WI38 (cell line): ENCODE data around the gene TCF21.
A peak's percentile ranks its signal among the peaks of the same experiment; 100 is the strongest.

Source experiments
- H3K4me3 ChIP-seq: 2 replicates; pipeline ENCODE4 v1.5.1; 2011; ENCODE audit warnings: low read depth, mild to moderate bottlenecking, control low read depth, low read length
- TF ChIP-seq, protein P1 (sequence below): IDR thresholded peaks from 2 replicates; pipeline ENCODE4 v1.5.1; 2012; ENCODE audit warnings: low read depth, mild to moderate bottlenecking, control low read depth, low read length

The TCF21 gene

DNA sequence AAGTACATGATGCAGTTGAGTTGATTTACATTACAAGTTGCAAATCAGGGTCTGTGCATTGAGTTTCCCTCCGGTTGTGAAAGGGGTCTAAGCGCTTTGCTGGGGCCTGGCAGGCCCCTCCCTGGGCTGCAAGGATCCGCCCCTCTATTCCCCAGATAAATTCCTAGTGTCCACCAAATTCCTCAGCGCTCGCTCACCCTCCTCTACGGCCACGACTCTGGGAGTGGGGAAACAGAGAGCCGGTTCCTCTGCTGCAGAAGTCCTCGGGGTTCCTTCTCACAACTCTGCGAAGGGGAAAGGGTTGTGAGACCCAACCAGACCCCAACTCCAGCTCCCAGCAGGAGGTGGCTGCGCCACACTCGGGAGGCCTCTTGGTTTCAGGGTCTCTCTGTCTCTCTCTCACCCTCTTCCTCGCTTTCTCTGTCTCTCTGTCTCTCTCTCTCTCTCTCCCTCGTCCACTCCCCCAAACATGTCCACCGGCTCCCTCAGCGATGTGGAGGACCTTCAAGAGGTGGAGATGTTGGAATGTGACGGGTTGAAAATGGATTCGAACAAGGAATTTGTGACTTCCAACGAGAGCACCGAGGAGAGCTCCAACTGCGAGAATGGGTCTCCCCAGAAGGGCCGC is at the start of gene TCF21:
TCF21 (plus strand) TSS at position 185 of the 628 bp plus-strand sequence; CDS start at position 470, 285 bp downstream.
- peak within 1 kb of the TSS; percentile 94 for H3K4me3 ChIP-seq

DNA sequence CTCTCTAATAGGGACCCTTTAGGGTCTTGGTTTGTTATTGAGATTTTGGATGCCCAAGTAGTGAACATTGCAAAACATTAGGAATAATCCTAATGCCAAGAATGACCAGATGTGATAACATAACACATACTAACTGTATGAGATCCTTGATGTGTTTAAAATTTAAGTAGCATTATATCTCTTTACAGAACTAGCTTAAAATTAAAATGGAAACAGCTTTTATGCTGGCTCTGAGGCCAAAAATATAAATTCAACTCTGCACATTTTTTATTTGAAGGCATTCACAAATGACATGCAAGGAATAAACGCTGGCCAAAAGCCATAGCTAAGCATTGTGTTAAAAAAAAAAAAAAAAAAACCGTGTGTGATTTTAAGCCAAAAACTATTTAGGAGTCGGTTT is 47.7 kb upstream of the TCF21 start:
- H3K4me3 ChIP-seq: no peak overlapping the region
- TF ChIP-seq, protein P1, sequence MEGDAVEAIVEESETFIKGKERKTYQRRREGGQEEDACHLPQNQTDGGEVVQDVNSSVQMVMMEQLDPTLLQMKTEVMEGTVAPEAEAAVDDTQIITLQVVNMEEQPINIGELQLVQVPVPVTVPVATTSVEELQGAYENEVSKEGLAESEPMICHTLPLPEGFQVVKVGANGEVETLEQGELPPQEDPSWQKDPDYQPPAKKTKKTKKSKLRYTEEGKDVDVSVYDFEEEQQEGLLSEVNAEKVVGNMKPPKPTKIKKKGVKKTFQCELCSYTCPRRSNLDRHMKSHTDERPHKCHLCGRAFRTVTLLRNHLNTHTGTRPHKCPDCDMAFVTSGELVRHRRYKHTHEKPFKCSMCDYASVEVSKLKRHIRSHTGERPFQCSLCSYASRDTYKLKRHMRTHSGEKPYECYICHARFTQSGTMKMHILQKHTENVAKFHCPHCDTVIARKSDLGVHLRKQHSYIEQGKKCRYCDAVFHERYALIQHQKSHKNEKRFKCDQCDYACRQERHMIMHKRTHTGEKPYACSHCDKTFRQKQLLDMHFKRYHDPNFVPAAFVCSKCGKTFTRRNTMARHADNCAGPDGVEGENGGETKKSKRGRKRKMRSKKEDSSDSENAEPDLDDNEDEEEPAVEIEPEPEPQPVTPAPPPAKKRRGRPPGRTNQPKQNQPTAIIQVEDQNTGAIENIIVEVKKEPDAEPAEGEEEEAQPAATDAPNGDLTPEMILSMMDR: no peak

More for the DNA sequence above, at the start of gene TCF21:
- TF ChIP-seq, protein P1: no peak

DNA sequence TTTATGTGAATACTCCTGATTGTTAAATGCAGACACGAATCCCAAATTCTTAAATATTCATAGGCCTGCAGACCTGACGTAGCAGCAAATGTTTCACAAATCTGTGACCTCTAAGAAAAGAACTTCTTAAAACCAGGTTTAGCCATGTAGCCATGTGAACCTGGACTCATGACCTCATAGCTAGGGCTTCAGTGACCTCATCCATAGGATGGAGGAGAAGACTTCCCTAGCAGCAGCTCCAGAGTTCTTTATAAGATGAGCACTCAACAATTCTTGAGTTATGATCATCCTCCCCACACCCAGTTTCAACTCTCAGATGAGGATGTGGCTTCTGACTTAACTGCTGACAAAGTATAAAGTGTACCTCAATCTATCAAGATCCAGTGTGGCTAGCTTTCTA is 45.8 kb upstream of the TCF21 start:
- TF ChIP-seq, protein P1: no peak
- H3K4me3 ChIP-seq: no peak overlapping the region

DNA sequence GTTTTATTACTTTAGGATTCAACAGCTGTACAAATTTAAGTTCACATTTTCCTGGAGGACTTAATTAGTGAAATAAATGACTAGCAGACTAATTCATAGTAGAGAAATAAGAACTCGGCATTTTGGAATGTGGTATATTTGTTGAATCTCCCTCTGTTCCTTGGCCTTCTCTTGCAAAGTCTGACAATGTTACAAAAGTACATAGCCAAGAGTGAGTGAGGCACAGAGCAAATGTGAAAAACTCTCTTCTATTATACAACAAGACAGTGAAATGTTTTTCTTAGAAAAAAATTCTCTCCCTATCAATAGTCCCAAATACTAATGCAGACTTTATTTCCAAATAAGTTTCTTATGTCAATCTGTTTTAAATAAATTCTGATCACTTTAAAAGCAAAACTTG is 44.2 kb upstream of the TCF21 start:
- TF ChIP-seq, protein P1: no peak
- H3K4me3 ChIP-seq: no peak overlapping the region

DNA sequence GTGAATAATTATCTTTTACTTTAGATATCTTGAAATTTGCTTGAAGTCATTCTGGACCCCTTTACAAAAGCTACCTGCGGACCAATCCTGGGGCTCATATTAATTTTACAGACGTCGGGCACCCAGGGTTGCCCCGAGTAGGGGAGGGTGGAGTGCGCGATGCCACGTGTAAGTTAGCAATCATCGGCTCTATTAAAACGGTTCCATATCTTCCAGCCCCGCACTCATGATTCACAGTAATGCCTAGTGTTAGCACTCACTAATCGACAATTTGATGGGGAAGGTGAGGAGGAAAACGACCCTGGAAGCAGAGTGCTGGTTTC is 34.9 kb upstream of the TCF21 start:
- H3K4me3 ChIP-seq: no peak overlapping the region
- TF ChIP-seq, protein P1: no peak

DNA sequence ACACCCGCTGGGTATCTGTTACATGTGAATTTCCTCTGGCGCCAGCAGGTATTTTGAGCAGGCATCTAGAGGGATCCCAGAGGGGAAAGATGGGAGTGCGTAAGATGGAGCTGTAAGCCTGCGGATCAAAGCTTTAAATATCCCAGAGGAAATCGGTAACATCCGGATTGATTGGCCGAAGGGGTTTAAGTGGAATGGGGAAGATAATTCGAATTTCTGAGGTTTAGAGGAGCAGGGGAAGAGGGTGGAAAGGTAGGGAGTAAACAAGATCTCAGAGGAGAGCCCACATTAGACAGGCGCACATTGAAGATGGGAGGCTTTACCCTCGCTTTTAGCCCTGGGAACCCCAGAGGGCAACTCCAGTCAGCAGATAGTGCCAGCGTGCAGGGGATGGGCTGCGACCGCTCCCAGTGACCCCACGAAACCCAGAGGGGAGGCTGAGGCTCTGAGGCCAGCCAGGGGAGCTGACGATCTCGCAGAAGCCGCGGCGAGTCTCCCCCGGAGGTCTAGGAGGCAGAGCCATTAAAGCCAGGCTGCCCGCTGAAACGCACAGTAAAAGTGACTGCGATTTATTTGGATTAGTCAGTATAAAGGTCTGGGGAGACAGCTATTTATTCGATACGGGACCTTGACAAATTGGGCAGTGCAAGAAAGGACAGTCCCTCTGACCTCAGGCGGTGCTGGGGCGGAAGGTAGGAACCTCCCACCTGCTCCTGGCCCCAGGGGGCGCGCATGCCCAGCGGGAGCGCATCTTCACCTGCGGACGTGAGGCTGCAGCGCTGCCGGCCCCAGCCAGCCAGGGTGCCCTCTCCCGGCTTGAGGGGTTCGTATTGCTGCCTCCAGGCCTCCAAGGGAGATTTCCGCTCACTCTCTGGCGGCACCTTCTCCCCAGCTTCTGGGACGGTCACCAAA is 34.3 kb upstream of the TCF21 start:
- no peak overlapping the region for H3K4me3 ChIP-seq

More for the DNA sequence above, 34.3 kb upstream of the TCF21 start:
- TF ChIP-seq, protein P1: no peak
